Measurements from ENCODE around the gene CLEC1A.

DNA sequence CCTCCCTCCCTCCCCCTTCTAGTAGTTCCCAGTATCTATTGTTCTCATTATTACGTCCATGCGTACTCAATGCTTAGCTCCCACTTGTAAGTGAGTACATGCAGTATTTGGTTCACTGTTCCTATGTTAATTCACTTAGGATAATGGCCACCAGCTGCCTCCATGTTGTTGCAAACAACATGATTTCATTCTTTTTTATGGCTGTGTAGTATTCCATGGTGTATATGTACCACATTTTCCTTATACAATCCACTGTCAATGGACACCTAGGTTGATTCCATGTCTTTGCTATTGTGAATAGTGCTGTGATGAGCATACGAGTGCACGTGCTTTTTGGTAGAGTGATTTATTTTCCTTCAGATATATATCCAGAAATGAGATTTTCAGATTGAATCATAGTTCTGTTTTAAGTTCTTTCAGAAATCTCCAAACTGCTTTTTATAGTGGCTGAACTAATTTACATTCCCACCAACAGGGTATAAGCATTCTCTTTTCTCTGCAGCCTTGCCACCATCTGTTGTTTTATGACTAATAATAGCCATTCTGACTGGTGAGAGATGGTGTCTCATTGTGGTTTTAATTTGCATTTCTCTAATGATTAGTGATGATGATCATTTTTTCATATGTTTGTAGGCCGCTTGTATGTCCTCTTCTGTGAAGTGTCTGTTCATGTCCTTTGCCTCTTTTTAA is 49.1 kb upstream of the CLEC1A start:
- TF ChIP-seq CTCF (IDR thresholded peaks at IDR 0.05 in 8 of 11, conservative IDR thresholded peaks at IDR 0.05 in 3 of 11) (no peak), POLR2A (IDR thresholded peaks at IDR 0.05) (no peak)

Data from spleen (tissue), 7 donors.